Measurements from ENCODE around the gene PPP1R14C.
"Not testable (repeated sequence)": the region's sequence is repeated elsewhere in the genome, so short reads cannot be mapped to it uniquely, and the experiment has no call there.

The PPP1R14C gene

GRCh38 chr6:150179030-150179429, 36.2 kb downstream of the PPP1R14C start:
- TF ChIP-seq EZH2phosphoT487 (IDR thresholded peaks at IDR 0.05; ENCODE audit: low read depth), result no peak
- no peak for TF ChIP-seq CTCF (IDR thresholded peaks at IDR 0.05; ENCODE audit: low read depth, low read length)

GRCh38 chr6:150179907-150180424, 37.1 kb downstream of the PPP1R14C start:
- not testable (repeated sequence) for H4K20me1 ChIP-seq (ENCODE audit: insufficient read depth, low read length); H3K4me3 ChIP-seq (ENCODE audit: low read length); H2AFZ ChIP-seq (ENCODE audit: low read depth, low read length); H3K9ac ChIP-seq (ENCODE audit: low read length); H3K27me3 ChIP-seq (ENCODE audit: low read depth, low read length); H3K36me3 ChIP-seq (replicated peaks; ENCODE audit: low read depth, low read length); H3K9me3 ChIP-seq (ENCODE audit: insufficient read depth, low read length); H3K27ac ChIP-seq (ENCODE audit: low read length); H3K4me2 ChIP-seq (ENCODE audit: low read length); H3K79me2 ChIP-seq (ENCODE audit: low read length)
- peaks cover 54% of the 10 kb centered on the region for H3K4me1 ChIP-seq (ENCODE audit: low read length)

More at GRCh38 chr6:150179030-150179429, 36.2 kb downstream of the PPP1R14C start:
- Histone ChIP-seq H3K4me1 (ENCODE audit: low read length) (peaks cover 45% of the 10 kb centered on the region), H4K20me1 (ENCODE audit: insufficient read depth, low read length) (no peaks in the 10 kb centered on the region), H3K27me3 (ENCODE audit: low read depth, low read length) (no peaks in the 10 kb centered on the region), H3K4me2 (ENCODE audit: low read length) (no peak overlapping the region), H3K9ac (ENCODE audit: low read length) (no peak overlapping the region), H3K79me2 (ENCODE audit: low read length) (no peaks in the 10 kb centered on the region; the same call in 1 of the 2 replicates), H3K36me3 (replicated peaks; ENCODE audit: low read depth, low read length) (no peaks in the 10 kb centered on the region), H3K27ac (ENCODE audit: low read length) (no peak overlapping the region), H3K4me3 (ENCODE audit: low read length) (no peak overlapping the region), H2AFZ (ENCODE audit: low read depth, low read length) (no peak overlapping the region), H3K9me3 (ENCODE audit: insufficient read depth, low read length) (no peaks in the 10 kb centered on the region)

GRCh38 chr6:150180517-150180916, 37.7 kb downstream of the PPP1R14C start:
- no peaks in the 10 kb centered on the region for H4K20me1 ChIP-seq (ENCODE audit: insufficient read depth, low read length)
- TF ChIP-seq EZH2phosphoT487 (IDR thresholded peaks at IDR 0.05; ENCODE audit: low read depth) (no peak), CTCF (IDR thresholded peaks at IDR 0.05; ENCODE audit: low read depth, low read length) (no peak)

GRCh38 chr6:150182460-150183078, 39.7 kb downstream of the PPP1R14C start:
- Histone ChIP-seq H3K79me2 (ENCODE audit: low read length) (no peaks in the 10 kb centered on the region; the same call in 1 of the 2 replicates), H3K4me2 (ENCODE audit: low read length) (peak overlapping the region; percentile 56), H3K27ac (ENCODE audit: low read length) (peak overlapping the region; percentile 69), H3K9ac (ENCODE audit: low read length) (peak overlapping the region; percentile 2; the same call in 1 of the 2 replicates), H3K27me3 (ENCODE audit: low read depth, low read length) (no peaks in the 10 kb centered on the region), H3K9me3 (ENCODE audit: insufficient read depth, low read length) (no peaks in the 10 kb centered on the region), H3K36me3 (replicated peaks; ENCODE audit: low read depth, low read length) (no peaks in the 10 kb centered on the region), H3K4me3 (ENCODE audit: low read length) (no peak overlapping the region), H4K20me1 (ENCODE audit: insufficient read depth, low read length) (no peaks in the 10 kb centered on the region), H2AFZ (ENCODE audit: low read depth, low read length) (no peak overlapping the region), H3K4me1 (ENCODE audit: low read length) (peaks cover 54% of the 10 kb centered on the region)
- TF ChIP-seq EZH2phosphoT487 (IDR thresholded peaks at IDR 0.05; ENCODE audit: low read depth), result no peak
- no peak for TF ChIP-seq CTCF (IDR thresholded peaks at IDR 0.05; ENCODE audit: low read depth, low read length)

More at GRCh38 chr6:150180517-150180916, 37.7 kb downstream of the PPP1R14C start:
- H3K27me3 ChIP-seq (ENCODE audit: low read depth, low read length), result no peaks in the 10 kb centered on the region
- no peaks in the 10 kb centered on the region; the same call in 1 of the 2 replicates for H3K79me2 ChIP-seq (ENCODE audit: low read length)
- H3K36me3 ChIP-seq (replicated peaks; ENCODE audit: low read depth, low read length), result no peaks in the 10 kb centered on the region
- no peak overlapping the region for H3K9ac ChIP-seq (ENCODE audit: low read length)
- no peak overlapping the region for H3K27ac ChIP-seq (ENCODE audit: low read length)
- peaks cover 54% of the 10 kb centered on the region for H3K4me1 ChIP-seq (ENCODE audit: low read length)
- H3K9me3 ChIP-seq (ENCODE audit: insufficient read depth, low read length), result no peaks in the 10 kb centered on the region
- no peak overlapping the region for H3K4me2 ChIP-seq (ENCODE audit: low read length)
- H2AFZ ChIP-seq (ENCODE audit: low read depth, low read length), result no peak overlapping the region
- no peak overlapping the region for H3K4me3 ChIP-seq (ENCODE audit: low read length)

All from OCI-LY3 (cell line).